HG03066 (cell line): ENCODE results near the gene GPR31.
A peak's percentile ranks its signal among the peaks of the same experiment; 100 is the strongest.

Experiments used
- ATAC-seq: cut with Tn5 transposase; IDR thresholded peaks from one replicate; pipeline ENCODE4 v1.9.1; 2021; ENCODE audit warnings: low read depth; ENCODE audit not compliant: unreplicated experiment

Gene GPR31

DNA sequence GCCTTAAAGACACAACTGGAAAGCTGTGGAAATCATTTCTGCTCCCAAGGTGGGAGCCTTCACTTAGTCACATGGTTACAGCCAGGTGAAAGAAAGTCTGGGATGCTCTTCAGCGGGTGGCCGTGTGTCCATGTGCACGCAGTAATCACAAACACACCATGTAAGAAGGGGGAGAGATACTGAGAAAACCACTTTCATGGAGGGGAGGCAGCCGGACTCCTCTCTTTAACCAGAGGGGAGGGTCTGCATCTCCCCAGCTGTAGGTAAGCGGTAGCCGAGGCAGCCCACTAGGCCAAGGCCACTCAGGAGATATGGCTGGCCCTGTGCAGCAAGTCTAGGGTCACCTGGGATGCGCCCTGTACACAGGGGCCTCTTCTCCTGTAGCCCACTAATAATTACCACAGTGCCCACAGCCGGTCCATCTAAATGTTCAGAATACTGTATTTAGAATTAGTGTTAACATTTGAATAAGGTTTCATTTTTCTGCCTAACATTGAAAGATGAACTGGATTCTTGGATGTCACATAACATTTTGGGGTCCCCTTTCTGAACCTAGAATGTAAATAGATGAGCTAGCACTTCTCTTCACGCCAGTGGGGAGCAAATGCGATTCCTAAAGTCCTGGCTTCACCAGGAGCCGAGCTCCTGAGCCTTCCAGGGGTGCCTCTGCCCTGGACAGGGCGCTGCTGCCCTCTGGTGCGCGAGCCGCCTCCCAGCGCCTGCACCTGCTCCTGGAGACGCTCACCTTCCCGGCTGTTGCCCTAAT, 15.9 kb downstream of the GPR31 start:
- ATAC-seq, result peak; percentile 53

DNA sequence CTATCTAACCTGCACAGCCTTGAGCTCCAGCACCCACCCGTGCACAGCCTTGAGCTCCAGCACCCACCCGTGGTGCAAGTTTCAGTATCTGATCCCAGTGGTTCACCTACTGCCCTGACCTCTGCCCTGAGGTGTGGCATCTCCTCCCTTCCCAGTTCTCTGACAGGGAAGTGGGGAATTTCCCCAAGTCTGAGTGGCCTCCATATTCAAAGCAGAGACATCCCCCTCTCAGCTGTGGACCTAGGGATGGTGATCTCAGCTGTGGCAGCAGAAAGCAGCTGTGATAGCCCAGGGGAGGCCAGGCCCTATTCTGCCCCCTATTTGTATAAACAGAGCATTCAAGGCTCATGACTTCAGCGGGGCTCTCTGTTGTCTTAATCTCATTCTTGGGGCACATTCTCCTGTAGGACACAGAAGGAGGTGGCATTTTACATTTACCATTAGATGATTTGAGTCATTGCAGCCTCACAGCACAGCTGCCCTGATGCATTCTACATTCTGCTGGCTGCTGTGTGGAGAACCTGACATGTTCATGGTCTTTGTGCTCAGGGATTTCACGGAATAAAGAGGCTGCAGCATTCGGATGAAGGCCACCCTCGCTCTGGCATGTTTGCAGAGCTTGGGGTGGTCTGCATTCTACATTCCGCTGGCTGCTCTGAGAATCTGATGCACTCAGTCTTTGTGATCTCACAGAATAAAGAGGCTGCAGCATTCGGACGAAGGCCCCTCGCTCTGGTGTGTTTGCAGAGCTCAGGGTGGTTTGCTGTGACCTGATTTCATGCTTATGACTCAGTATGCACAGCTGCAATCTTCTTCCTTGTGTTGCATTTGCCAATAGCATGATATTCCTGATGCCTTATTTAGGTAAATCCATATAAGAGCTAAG, 16.9 kb downstream of the GPR31 start:
- ATAC-seq, result no peak

- no peak for ATAC-seq
Measured at GRCh38 chr6:167139761-167140160, 18.0 kb downstream of the GPR31 start.

GRCh38 chr6:167137881-167138280, 19.9 kb downstream of the GPR31 start:
- no peak for ATAC-seq

DNA sequence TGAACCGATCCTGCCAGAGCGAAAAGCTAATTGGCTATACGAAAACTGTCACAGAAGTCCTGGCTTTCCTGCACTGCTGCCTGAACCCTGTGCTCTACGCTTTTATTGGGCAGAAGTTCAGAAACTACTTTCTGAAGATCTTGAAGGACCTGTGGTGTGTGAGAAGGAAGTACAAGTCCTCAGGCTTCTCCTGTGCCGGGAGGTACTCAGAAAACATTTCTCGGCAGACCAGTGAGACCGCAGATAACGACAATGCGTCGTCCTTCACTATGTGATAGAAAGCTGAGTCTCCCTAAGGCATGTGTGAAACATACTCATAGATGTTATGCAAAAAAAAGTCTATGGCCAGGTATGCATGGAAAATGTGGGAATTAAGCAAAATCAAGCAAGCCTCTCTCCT, 20.7 kb downstream of the GPR31 start:
- no peak for ATAC-seq

- no peak for ATAC-seq
Measured at GRCh38 chr6:167136376-167136775, 21.4 kb downstream of the GPR31 start.

DNA sequence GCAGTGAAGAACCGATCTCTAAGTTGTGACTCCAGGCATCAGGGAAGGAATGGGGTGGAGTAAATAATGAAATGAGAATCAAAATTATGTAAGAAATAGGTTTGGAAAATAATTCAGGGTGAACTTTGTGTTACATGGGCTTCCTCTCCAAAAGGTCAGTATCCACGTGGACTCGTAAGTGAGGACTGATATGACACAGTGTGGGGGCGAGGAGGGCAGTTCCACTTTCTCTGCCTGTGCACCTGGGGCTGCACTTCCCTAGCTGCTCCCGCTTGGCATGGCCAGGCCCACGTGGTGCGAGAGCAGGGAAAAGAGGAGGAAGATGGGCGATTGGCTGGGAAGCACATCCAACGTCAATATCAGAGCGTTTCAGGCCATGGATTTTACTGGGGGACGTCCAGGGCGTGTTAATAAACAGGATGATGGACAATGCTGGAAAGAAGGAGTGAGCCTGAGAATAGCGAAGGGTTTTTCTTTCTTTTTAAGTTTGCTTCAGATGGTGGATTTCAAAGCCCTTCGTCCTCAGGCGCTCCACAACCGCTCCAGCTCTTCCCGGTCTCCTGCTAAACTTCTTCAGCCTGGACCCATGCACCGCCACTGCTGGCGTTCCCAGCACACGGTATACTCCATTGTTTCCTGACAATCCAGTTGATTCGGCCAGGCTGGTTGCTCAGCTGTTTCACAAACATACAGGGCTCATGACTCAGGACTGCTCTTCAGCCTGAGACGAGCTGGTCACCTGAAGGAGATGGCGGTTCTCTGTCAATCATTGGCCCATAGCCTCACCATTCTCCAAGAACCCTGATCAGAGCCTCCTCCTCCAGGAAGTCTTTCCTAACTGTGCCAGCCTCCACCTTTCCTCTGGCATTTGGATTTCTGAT, 23.1 kb downstream of the GPR31 start:
- no peak for ATAC-seq

- no peak for ATAC-seq
Measured at GRCh38 chr6:167130712-167131684, 26.8 kb downstream of the GPR31 start.

- peak; percentile 46 for ATAC-seq
Measured at GRCh38 chr6:167130008-167130677, 27.6 kb downstream of the GPR31 start.

GRCh38 chr6:167129562-167129961, 28.2 kb downstream of the GPR31 start:
- no peak for ATAC-seq

GRCh38 chr6:167129159-167129558, 28.6 kb downstream of the GPR31 start:
- no peak for ATAC-seq

- no peak for ATAC-seq
Measured at GRCh38 chr6:167127785-167128531, 29.8 kb downstream of the GPR31 start.

DNA sequence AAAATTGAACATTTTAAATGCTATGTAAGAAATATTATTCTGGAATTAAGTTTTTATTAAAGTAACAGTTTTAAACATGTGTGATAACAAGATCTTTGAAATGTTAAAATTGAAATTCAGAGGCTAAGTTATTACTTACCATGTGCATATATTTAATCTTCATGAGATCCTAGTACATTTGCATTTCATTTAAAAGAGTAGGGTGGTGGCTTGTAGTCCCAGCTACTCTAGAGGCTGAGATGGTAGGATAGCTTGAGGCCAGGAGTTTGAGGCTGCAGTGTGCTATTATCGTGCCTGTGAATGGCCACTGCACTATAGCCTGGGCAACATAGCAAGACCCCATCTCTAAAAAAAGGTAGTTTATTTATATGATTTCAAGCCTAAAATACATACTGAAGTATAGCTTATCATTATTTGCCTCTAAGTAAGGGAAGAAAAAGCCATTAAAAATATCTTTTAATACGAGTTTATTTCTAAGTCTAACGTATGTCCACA, 31.9 kb downstream of the GPR31 start:
- no peak for ATAC-seq

DNA sequence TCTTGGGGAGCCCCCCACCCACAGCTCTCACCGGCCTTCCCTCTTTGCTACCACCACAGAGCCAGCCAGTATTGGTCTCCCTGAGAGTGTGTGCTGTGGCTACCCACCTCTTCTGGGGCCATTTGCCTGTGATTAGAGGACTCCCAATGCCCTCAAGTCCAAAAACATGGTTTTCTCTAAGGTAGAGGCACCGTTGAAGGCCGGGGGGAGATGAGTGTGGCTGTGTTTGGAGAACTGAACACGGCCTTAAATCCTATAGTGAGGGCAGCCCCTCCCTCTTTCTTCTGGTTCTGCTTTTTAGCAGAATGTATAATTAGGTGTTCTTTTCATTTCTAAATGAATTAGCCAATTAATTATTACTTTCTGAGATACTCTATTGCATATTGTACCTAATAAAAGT, 32.4 kb downstream of the GPR31 start:
- no peak for ATAC-seq

DNA sequence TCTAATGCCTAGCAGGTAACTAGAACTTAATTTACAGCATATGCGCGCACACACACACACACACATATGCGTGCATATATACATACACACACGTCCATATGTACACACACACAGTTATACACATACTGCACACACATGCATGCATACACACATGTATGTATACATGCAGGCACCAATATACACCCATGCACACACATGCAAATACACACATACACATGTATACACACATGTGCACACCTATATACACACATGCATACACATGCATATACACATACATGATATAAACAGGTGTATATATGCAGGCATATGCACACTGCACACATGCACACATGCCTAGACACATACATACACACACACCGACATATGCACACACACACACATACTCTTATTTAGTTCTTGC, 33.0 kb downstream of the GPR31 start:
- no peak for ATAC-seq

- ATAC-seq, result peak; percentile 10
Measured at GRCh38 chr6:167122827-167123657, 34.7 kb downstream of the GPR31 start, which contains the start of gene CCR6. CCR6 (plus strand) TSS chr6:167123096; CDS start chr6:167136135, 13,039 bp downstream.
